Medulla oblongata (tissue), 1 donor: Measurements from ENCODE around the gene HABP4.

ENCODE experiments used
- DNase-seq: peaks from one replicate; pipeline ENCODE4 v3.0.0-alpha.2; 2015; ENCODE audit errors: extremely low spot score

Gene HABP4

GRCh38 chr9:96478829-96479371 is 28.9 kb downstream of the HABP4 start:
- no peak for DNase-seq

DNA sequence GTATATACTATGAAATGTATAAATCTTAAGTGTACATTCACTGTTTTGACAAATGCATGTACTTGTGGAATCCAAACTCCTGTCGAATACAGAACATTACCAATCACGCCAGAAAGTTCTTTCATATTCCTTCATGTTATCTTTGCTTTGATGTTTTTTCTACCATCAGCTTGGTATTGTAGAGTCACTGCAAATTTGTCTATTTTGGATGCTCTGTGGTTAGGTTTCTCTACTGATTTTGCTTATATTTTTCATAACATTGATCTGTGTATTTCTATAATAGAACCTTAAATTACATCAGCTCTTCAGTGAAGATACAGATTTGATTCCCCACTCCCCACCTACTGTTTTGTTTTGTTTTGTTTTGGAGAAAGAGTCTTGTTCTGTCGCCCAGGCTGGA is 30.8 kb downstream of the HABP4 start:
- no peak for DNase-seq

- DNase-seq: no peak
Observed at GRCh38 chr9:96482476-96482875, 32.5 kb downstream of the HABP4 start.

DNA sequence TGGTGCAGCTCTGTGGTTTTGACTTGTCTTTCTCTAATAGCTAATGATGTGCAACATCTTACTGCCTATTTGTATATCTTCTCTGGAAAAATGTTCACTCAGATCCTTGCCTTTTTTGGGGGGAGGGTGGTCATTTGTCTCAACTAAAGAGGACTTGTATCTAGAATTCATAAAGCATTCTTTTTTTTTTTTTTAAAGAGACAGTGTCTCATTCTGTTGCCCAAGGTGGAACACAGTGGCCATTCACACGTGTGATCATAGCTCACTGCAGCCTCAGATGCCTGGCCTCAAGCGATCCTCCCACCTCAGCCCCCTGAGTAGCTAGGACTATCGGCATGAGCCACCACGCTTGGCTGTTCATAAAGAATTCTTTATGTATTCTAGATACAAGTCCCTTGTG is 33.2 kb downstream of the HABP4 start:
- no peak for DNase-seq

DNA sequence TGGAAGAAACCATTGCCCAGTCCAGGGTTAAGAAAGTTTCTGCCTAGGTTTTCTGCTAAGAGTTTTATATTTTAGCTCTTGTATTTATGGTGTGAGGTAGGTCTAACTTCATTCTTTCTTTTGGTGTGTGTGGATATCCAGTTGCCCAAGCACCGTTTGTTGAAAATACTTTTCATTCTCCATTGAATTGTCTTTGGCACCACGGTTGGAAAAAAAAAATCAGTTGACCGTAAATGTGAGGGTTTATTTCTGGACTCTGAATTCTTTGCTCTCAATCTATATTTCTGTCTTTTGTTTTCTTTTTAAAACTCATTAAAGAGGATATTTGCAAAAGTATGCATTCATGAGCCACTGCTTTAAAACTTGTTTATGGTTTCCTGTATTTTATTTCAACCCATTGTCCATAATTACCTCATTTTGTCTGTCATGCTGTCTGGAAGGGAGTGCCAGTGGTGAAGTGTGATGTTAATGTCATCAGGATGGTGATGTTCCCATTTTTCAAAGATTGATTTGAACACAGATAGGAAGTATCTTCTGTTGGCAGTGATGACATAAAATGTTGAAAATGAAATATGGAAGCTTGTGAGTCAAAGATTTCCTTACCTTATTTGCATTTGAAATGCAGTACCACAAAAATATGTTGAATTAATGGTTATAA is 33.9 kb downstream of the HABP4 start:
- no peak for DNase-seq

DNA sequence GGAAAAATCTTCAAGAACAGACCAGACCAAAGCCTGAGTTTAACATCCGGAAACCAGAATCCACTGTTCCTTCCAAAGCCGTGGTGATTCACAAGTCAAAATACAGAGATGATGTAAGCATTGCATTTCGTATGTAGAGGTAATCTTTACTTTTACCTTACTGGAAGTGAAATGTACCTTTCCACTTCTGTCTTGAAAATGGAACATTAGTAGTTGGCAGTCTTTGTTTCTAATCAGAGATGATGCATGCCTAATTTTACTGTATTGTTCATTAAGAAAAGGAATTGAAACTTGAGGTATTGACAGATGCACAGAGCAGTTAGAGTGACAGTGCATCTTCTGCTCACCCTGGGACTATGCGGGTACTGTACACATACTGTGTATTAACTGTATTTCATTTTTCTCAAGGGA is 34.6 kb downstream of the HABP4 start:
- DNase-seq: no peak

DNA sequence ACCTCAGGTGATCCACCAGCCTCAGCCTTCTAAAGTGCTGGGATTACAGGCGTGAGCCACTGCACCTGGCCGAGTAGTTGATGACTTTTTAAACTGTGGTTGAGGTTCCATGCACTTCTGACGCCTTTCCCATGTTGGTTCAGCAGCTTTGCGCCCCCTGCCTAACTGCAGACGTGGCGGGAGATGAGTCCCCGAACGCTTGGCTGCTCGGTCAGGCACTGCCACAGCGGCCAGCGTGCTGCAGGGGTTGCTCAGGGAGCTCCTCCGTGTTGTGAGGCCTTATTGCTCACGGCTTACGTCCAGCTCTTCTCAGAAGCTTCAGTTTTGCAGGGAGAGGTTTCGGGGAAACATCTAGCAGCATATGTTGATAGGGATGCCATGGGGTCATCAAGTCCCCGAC is 35.3 kb downstream of the HABP4 start:
- DNase-seq: no peak

GRCh38 chr9:96486386-96487028 is 36.5 kb downstream of the HABP4 start:
- peak; percentile 51 for DNase-seq

DNA sequence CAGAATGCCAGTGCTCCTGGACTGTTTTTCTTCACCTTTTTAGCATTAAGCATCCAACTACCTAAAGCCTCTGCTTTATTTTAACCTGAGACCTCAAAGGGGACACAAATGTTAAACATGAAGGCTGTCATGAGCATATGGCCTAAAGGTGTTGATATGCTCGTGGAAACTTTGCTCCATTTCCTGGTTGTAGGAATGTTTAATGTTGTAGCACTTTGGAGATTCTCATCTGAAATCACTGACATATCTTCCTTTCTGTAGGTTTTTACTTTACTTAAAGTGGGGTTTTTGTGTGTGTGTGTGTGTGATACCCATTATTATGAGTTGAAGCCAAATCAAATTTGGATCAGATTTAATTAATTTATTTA is 37.0 kb downstream of the HABP4 start:
- no peak for DNase-seq

DNA sequence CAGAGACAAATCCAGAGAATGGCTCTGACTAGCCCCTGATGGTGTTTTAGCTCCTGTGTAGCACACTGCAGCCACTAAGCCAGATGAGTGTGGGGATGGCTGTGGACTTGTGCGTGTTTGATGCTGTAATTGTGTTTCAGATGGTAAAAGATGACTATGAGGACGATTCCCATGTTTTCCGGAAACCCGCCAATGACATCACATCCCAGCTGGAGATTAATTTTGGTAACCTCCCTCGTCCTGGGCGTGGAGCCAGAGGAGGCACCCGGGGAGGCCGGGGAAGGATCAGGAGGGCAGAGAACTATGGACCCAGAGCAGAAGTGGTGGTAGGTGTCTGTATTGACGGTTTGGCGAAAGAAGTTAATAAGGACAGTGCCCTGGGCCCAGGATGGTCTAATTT is 38.0 kb downstream of the HABP4 start:
- DNase-seq: no peak

DNA sequence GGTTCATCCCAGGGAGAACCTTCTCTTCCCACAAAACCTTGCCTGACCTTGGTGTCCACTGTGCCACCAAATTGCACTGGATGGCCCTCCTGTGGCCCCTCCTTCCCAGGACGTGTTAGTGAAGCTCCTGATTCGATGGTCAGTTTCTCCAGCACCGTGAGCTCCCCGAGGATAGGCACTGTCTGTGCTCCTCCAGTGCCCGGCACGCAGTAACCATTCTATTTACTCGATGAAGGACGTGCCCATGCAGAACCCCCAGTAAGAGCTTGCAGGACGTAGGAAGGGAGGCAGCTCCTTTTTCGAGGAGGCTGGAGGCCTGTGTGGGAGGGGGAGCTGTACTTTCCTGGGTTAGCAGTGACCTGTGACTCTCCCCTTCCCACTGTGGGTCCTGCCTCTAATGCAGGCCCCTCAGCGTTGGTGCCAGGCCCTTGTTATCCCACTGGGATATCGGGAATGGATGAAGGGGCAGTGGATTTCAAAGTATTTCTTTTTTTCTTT is 39.6 kb downstream of the HABP4 start:
- no peak for DNase-seq

- no peak for DNase-seq
Observed at GRCh38 chr9:96490534-96491078, 40.6 kb downstream of the HABP4 start.

GRCh38 chr9:96491079-96491879 is 41.3 kb downstream of the HABP4 start:
- no peak for DNase-seq

GRCh38 chr9:96491880-96492525 is 42.0 kb downstream of the HABP4 start:
- DNase-seq: no peak

GRCh38 chr9:96492993-96493531 is 43.1 kb downstream of the HABP4 start:
- no peak for DNase-seq

DNA sequence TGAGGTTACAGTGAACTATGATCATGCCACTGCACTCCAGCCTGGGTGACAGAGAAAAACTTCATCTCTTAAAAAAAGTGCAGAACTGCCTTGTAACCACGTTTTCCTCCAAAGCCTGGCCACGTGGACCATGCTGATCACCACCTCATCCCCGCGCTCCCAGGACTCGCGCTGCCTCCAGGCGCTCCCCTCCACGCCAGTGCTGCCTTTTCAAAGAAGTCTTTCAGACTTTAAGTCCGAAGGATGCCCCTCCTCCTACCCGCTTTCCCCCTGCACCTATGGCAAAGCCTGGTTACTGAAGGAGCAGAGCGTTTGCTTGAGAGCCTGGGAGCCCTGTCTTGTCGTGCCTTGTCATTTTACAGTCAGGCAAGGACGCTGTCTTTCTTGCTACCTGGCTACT is 43.8 kb downstream of the HABP4 start:
- no peak for DNase-seq

DNA sequence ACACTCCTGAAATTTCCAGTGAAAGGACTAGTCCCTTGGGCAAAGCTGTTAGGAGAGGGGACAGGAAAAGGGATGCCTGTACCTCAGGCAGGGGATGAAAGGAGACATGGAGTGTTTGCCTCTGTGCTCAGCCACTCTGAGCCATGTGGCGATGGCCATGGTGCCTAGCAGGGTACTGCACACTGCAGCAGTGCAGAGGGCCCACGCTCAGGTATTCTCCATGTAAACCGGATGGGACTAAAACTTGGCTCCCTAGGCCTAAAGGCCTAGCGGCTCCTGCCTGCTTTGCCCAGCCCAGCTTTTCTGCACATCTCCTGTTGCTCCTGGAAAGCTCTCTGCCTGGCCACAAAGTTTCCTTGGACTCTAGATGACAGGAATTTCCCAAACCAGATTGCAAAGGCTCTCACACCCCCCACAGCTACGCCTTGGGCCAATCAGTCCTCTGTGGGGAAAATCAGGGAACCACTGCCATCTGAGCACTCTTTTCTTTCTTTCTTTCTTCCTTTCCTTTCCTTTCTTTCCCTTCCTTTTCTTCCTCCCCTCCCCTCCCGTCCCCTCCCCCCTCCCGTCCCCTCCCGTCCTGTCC is 44.3 kb downstream of the HABP4 start:
- DNase-seq: no peak

- no peak for DNase-seq
Observed at GRCh38 chr9:96495341-96495740, 45.4 kb downstream of the HABP4 start.

DNA sequence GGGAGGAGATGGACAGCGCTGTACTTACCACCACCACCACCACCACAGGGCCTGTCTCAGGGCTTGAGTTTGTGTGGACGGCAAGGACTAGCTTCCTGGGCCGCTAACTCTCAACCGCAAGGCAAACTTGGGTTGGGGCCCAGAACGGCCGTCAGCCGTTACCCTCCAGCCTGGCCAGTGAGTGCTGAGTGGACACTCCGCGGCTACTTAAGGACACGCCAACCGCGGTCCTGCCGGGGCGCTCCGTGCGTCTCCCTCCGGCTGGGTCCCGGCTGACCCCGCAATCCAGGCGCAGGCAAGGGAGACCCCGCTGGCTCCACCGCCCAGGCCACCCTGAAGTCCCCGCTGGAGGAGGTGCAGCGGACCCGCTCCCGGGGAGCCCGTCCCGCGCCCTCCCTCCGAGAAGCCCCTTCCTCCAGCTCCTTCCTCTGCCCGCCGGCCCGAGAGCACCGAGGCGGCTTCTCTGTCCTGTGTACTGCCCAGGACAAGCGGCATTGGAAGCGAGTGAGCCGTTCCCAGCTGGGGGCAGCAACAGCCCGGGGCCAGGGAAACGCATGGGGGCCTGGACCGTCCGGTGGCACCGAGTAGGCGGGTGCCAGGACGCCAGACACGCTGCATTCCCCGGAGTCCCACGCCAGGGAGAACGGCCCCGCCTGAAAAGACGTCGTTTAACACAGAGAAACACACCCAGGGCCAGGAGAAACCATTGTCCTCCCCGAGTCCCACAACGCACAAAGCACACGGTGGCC is 46.6 kb downstream of the HABP4 start:
- no peak for DNase-seq

DNA sequence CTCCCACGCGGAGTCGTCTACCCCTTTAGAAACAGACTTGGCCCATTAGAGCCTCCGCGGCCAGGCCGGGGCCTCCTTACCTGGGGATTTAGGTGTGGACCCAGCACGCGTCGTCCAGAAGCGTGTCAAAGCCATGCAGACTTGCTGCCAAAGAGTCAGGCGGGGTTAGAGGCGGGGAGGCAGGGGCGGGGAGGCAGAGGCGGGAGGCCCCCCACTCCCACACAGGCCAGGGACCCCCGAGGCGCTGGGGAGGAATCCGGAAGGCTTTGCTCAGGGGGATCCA is 47.1 kb downstream of the HABP4 start:
- DNase-seq: no peak

- no peak for DNase-seq
Observed at GRCh38 chr9:96498796-96499195, 48.8 kb downstream of the HABP4 start.
